Progenitor cell of endocrine pancreas (in vitro differentiated cells): ENCODE results near the gene CDC20. TPM values are rescaled to one million over a fixed set of nuclear protein-coding genes. Genes with fewer than 3 reads are reported as not detected.
"Not testable (repeated sequence)": the region's sequence is repeated elsewhere in the genome, so short reads cannot be mapped to it uniquely, and the experiment has no call there.

ENCODE experiments used
- DNase-seq: peaks from one replicate; pipeline ENCODE4 v3.0.0; 2021; ENCODE audit warnings: low spot score; ENCODE audit not compliant: unreplicated experiment
- H3K27ac Mint-ChIP-seq: 2 replicates; pipeline ENCODE4 v1.8.0; 2021; ENCODE audit warnings: mild to moderate bottlenecking, moderate library complexity, mixed read lengths
- H3K27me3 Mint-ChIP-seq: 2 replicates; pipeline ENCODE4 v1.8.0; 2021; ENCODE audit warnings: mixed read lengths
- H3K36me3 Mint-ChIP-seq: 2 replicates; pipeline ENCODE4 v1.8.0; 2022; ENCODE audit warnings: mixed read lengths; ENCODE audit not compliant: insufficient read depth
- H3K4me1 Mint-ChIP-seq: 2 replicates; pipeline ENCODE4 v1.8.0; 2021; ENCODE audit warnings: low read depth, mixed read lengths
- H3K4me3 Mint-ChIP-seq: 2 replicates; pipeline ENCODE4 v1.8.0; 2021; ENCODE audit warnings: low read depth, mild to moderate bottlenecking, moderate library complexity, mixed read lengths
- H3K9me3 Mint-ChIP-seq: 2 replicates; pipeline ENCODE4 v1.8.0; 2021; ENCODE audit warnings: low read depth, mixed read lengths
- total RNA-seq: library from RNA; stranded (reverse); gene quantifications from 2 replicates; pipeline ENCODE4 v1.2.1, GENCODE V29; 2021
- TF ChIP-seq, protein P1 (sequence below): fragments of 200-600 bp; sonication (generic); IDR thresholded peaks from one replicate; pipeline ENCODE4 v1.5.0; 2021; ENCODE audit warnings: antibody characterized with exemption, mild to moderate bottlenecking; ENCODE audit not compliant: unreplicated experiment

Gene CDC20
- total RNA-seq, 1 donor from 2014 or later = 49.4 TPM

- Mint-ChIP-seq H3K4me1 (peaks cover 26% of the 10 kb centered on the region), H3K27ac (peak within 1 kb of the TSS; percentile 95), H3K27me3 (no peaks in the 10 kb centered on the region), H3K36me3 (peaks cover 12% of the 10 kb centered on the region), H3K9me3 (no peaks in the 10 kb centered on the region), H3K4me3 (peak within 1 kb of the TSS; percentile 80)
- TF ChIP-seq, protein P1, sequence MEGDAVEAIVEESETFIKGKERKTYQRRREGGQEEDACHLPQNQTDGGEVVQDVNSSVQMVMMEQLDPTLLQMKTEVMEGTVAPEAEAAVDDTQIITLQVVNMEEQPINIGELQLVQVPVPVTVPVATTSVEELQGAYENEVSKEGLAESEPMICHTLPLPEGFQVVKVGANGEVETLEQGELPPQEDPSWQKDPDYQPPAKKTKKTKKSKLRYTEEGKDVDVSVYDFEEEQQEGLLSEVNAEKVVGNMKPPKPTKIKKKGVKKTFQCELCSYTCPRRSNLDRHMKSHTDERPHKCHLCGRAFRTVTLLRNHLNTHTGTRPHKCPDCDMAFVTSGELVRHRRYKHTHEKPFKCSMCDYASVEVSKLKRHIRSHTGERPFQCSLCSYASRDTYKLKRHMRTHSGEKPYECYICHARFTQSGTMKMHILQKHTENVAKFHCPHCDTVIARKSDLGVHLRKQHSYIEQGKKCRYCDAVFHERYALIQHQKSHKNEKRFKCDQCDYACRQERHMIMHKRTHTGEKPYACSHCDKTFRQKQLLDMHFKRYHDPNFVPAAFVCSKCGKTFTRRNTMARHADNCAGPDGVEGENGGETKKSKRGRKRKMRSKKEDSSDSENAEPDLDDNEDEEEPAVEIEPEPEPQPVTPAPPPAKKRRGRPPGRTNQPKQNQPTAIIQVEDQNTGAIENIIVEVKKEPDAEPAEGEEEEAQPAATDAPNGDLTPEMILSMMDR = peak; percentile 31
- DNase-seq = peak; percentile 86
These were observed 9.3 kb downstream of the CDC20 start, which contains the start of gene ELOVL1 for GRCh38 chr1:43367904-43368645. Gene ELOVL1, minus strand, starts transcription at chr1:43368011. Its CDS starts 2,402 bp downstream, at chr1:43365609.

DNA sequence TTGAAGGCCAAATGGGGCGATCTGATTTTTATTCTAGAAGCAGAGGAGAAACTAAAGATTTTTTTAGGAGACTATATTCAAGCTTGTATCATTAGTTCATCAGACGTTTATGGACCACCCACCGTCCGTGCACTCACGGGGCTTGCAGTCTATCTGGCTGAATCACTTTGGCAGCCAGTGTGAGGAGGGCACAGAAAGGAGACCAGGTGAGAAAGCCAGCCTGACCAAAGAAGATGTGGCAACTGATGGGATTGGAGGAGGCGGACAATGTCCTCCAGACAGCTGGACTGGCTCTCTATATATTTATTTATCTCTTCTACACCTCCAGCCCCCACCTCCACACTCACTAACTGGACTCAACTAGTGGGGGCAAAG, 9.9 kb downstream of the CDC20 start:
- TF ChIP-seq, protein P1 = no peak
- Mint-ChIP-seq H3K27ac (peak overlapping the region; percentile 95), H3K27me3 (no peaks in the 10 kb centered on the region), H3K36me3 (peaks cover 11% of the 10 kb centered on the region), H3K9me3 (no peaks in the 10 kb centered on the region), H3K4me3 (peak overlapping the region; percentile 73), H3K4me1 (peaks cover 26% of the 10 kb centered on the region)
- no peak for DNase-seq

DNA sequence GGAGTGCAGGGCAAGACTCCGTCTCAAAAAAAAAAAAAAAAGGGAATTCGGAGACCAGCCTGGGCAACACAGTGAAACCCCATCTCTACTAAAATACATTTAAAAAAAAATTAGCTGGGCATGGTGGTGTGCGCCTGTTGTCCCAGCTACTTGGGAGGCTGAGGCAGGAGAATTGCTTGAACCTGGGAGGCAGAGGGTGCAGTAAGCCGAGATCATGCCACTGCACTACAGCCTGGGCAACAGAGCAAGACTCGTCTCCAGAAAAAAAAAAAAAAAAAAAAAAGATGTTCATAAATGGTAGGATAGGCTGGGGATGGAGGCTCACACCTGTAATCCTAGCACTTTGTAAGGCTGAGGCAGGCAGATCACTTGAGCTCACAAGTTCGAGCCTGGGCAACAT, 11.0 kb downstream of the CDC20 start:
- peaks cover 24% of the 10 kb centered on the region for H3K4me1 Mint-ChIP-seq
- not testable (repeated sequence) for DNase-seq, H3K27me3 Mint-ChIP-seq, H3K4me3 Mint-ChIP-seq, H3K36me3 Mint-ChIP-seq, H3K9me3 Mint-ChIP-seq, H3K27ac Mint-ChIP-seq

DNA sequence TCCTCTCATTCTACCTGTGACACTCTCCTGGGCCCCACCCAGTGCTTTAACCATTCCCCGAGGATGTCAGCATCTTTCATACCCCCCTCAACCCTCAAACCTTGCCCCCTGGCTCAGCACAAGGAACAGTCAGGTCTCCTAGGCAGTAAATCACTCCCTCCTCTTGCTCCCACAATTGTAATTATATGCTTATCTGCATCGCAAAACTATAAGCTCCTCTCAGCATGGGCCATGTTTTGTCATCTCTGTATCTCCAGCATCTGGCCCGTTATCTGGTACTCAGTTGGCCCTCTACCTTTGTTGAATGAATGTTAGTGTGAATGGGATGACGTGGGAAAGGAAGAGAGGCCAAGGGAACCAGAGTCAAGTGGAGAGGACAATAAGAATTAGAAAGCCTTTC, 11.8 kb downstream of the CDC20 start:
- Mint-ChIP-seq H3K27me3 (no peaks in the 10 kb centered on the region), H3K9me3 (no peaks in the 10 kb centered on the region), H3K4me1 (peaks cover 24% of the 10 kb centered on the region), H3K4me3 (peak overlapping the region; percentile 32), H3K36me3 (peaks cover 3% of the 10 kb centered on the region), H3K27ac (peak overlapping the region; percentile 60)
- no peak for DNase-seq
- TF ChIP-seq, protein P1 = no peak

- Mint-ChIP-seq H3K4me3 (no peak overlapping the region), H3K27me3 (no peaks in the 10 kb centered on the region), H3K9me3 (no peaks in the 10 kb centered on the region), H3K36me3 (no peaks in the 10 kb centered on the region), H3K4me1 (peaks cover 13% of the 10 kb centered on the region), H3K27ac (peak overlapping the region; percentile 28)
- DNase-seq = no peak
- TF ChIP-seq, protein P1 = no peak
These were observed 13.4 kb downstream of the CDC20 start for GRCh38 chr1:43372172-43372571.
